Activated naive CD4-positive, alpha-beta T cell treated with anti-CD3 and anti-CD28 coated beads, Interleukin-2, amount 10 ng/mL, durations not matched to agents 7 days and 5 days (primary cell): ENCODE measurements around the gene MSMB.
"Not testable (repeated sequence)": the region's sequence is repeated elsewhere in the genome, so short reads cannot be mapped to it uniquely, and the experiment has no call there.

ENCODE experiments used
- CTCF ChIA-PET: fragments of 350-600 bp; sonication (Branson Sonifier 250); formaldehyde crosslinking; loops from one replicate; lab custom pipeline; 2021; ENCODE audit warnings: antibody characterized with exemption; lab: Charles Lee
- DNase-seq: peaks from one replicate; pipeline ENCODE4 v3.0.0-alpha.2; 2020
- H3K27ac Mint-ChIP-seq: one replicate; pipeline ENCODE4 v1.8.0; 2021; ENCODE audit warnings: mild to moderate bottlenecking, moderate library complexity, mixed read lengths
- H3K27me3 Mint-ChIP-seq: one replicate; pipeline ENCODE4 v1.8.0; 2021; ENCODE audit warnings: mild to moderate bottlenecking, mixed read lengths
- H3K36me3 Mint-ChIP-seq: one replicate; pipeline ENCODE4 v1.8.0; 2021; ENCODE audit warnings: mixed read lengths
- H3K4me1 Mint-ChIP-seq: one replicate; pipeline ENCODE4 v1.8.0; 2021; ENCODE audit warnings: mixed read lengths
- H3K4me3 Mint-ChIP-seq: one replicate; pipeline ENCODE4 v1.8.0; 2021; ENCODE audit warnings: mild to moderate bottlenecking, moderate library complexity, mixed read lengths
- H3K9me3 Mint-ChIP-seq: one replicate; pipeline ENCODE4 v1.8.0; 2021; ENCODE audit warnings: mixed read lengths

Gene MSMB

GRCh38 chr10:46077731-46078413 is 31.8 kb upstream of the MSMB start:
- H3K27me3 Mint-ChIP-seq = peaks cover 11% of the 10 kb centered on the region
- CTCF ChIA-PET = interaction anchor here (1.0 kb wide), 1 partner anchor 18 kb away, joined by 3 read pairs; no protein-coding TSS in a partner anchor
- DNase-seq = no peak
- no peak overlapping the region for H3K4me3 Mint-ChIP-seq
- peaks cover 13% of the 10 kb centered on the region for H3K4me1 Mint-ChIP-seq
- no peak overlapping the region for H3K27ac Mint-ChIP-seq
- no peaks in the 10 kb centered on the region for H3K36me3 Mint-ChIP-seq
- no peaks in the 10 kb centered on the region for H3K9me3 Mint-ChIP-seq

- H3K27me3 Mint-ChIP-seq = peaks cover 6% of the 10 kb centered on the region
- no peaks in the 10 kb centered on the region for H3K9me3 Mint-ChIP-seq
- no peak overlapping the region for H3K4me3 Mint-ChIP-seq
- H3K36me3 Mint-ChIP-seq = no peaks in the 10 kb centered on the region
- CTCF ChIA-PET = interaction anchor here (1.0 kb wide), 1 partner anchor 18 kb away, joined by 3 read pairs; no protein-coding TSS in a partner anchor
- no peak overlapping the region for H3K27ac Mint-ChIP-seq
- DNase-seq = no peak
- peaks cover 13% of the 10 kb centered on the region for H3K4me1 Mint-ChIP-seq
Observed at GRCh38 chr10:46077141-46077554, 31.1 kb upstream of the MSMB start.

- no peak overlapping the region for H3K27ac Mint-ChIP-seq
Observed at GRCh38 chr10:46075869-46076268, 29.8 kb upstream of the MSMB start.

GRCh38 chr10:46074196-46074946 is 28.3 kb upstream of the MSMB start:
- Mint-ChIP-seq H3K9me3 (no peaks in the 10 kb centered on the region), H3K4me1 (peaks cover 18% of the 10 kb centered on the region), H3K27me3 (peaks cover 12% of the 10 kb centered on the region), H3K27ac (no peak overlapping the region), H3K4me3 (no peak overlapping the region), H3K36me3 (no peaks in the 10 kb centered on the region)
- CTCF ChIA-PET = no interaction called here
- no peak for DNase-seq

More at GRCh38 chr10:46075869-46076268, 29.8 kb upstream of the MSMB start:
- Mint-ChIP-seq H3K36me3 (no peaks in the 10 kb centered on the region), H3K4me1 (peaks cover 13% of the 10 kb centered on the region), H3K9me3 (no peaks in the 10 kb centered on the region), H3K27me3 (peaks cover 6% of the 10 kb centered on the region), H3K4me3 (no peak overlapping the region)
- CTCF ChIA-PET = no interaction called here
- DNase-seq = no peak

GRCh38 chr10:46073564-46073963 is 27.5 kb upstream of the MSMB start:
- DNase-seq = no peak
- no peaks in the 10 kb centered on the region for H3K36me3 Mint-ChIP-seq
- peaks cover 18% of the 10 kb centered on the region for H3K4me1 Mint-ChIP-seq
- CTCF ChIA-PET = no interaction called here
- no peaks in the 10 kb centered on the region for H3K9me3 Mint-ChIP-seq
- H3K27me3 Mint-ChIP-seq = peaks cover 6% of the 10 kb centered on the region
- H3K4me3 Mint-ChIP-seq = no peak overlapping the region
- no peak overlapping the region for H3K27ac Mint-ChIP-seq

- no peaks in the 10 kb centered on the region for H3K9me3 Mint-ChIP-seq
- H3K27ac Mint-ChIP-seq = no peak overlapping the region
- peaks cover 5% of the 10 kb centered on the region for H3K4me1 Mint-ChIP-seq
- peaks cover 8% of the 10 kb centered on the region for H3K27me3 Mint-ChIP-seq
- CTCF ChIA-PET = no interaction called here
- DNase-seq = no peak
- no peak overlapping the region for H3K4me3 Mint-ChIP-seq
- no peaks in the 10 kb centered on the region for H3K36me3 Mint-ChIP-seq
Observed at GRCh38 chr10:46070749-46071148, 24.7 kb upstream of the MSMB start.

GRCh38 chr10:46069771-46070463 is 23.8 kb upstream of the MSMB start:
- H3K4me3 Mint-ChIP-seq = no peak overlapping the region
- no peaks in the 10 kb centered on the region for H3K9me3 Mint-ChIP-seq
- H3K36me3 Mint-ChIP-seq = no peaks in the 10 kb centered on the region
- CTCF ChIA-PET = no interaction called here
- no peak for DNase-seq
- H3K27ac Mint-ChIP-seq = no peak overlapping the region
- H3K27me3 Mint-ChIP-seq = peaks cover 12% of the 10 kb centered on the region
- H3K4me1 Mint-ChIP-seq = peaks cover 5% of the 10 kb centered on the region

- Mint-ChIP-seq H3K27me3 (peaks cover 12% of the 10 kb centered on the region), H3K27ac (no peak overlapping the region), H3K9me3 (no peaks in the 10 kb centered on the region), H3K4me1 (peaks cover 5% of the 10 kb centered on the region), H3K36me3 (no peaks in the 10 kb centered on the region), H3K4me3 (no peak overlapping the region)
- DNase-seq = no peak
- CTCF ChIA-PET = no interaction called here
Observed at GRCh38 chr10:46068905-46069304, 22.8 kb upstream of the MSMB start.

- no peaks in the 10 kb centered on the region for H3K9me3 Mint-ChIP-seq
- no peak overlapping the region for H3K27ac Mint-ChIP-seq
- CTCF ChIA-PET = no interaction called here
- H3K36me3 Mint-ChIP-seq = no peaks in the 10 kb centered on the region
- DNase-seq = no peak
- H3K4me1 Mint-ChIP-seq = peaks cover 5% of the 10 kb centered on the region
- no peak overlapping the region for H3K4me3 Mint-ChIP-seq
- H3K27me3 Mint-ChIP-seq = peaks cover 15% of the 10 kb centered on the region
Observed at GRCh38 chr10:46068117-46068516, 22.0 kb upstream of the MSMB start.

- Mint-ChIP-seq H3K4me1 (no peaks in the 10 kb centered on the region), H3K9me3 (no peaks in the 10 kb centered on the region), H3K4me3 (no peak overlapping the region), H3K27ac (no peak overlapping the region), H3K36me3 (no peaks in the 10 kb centered on the region), H3K27me3 (peaks cover 20% of the 10 kb centered on the region)
- no peak for DNase-seq
- CTCF ChIA-PET = no interaction called here
Observed at GRCh38 chr10:46064269-46064817, 18.3 kb upstream of the MSMB start.

GRCh38 chr10:46062723-46063428 is 16.8 kb upstream of the MSMB start:
- no peak for DNase-seq
- no peaks in the 10 kb centered on the region for H3K4me1 Mint-ChIP-seq
- CTCF ChIA-PET = no interaction called here
- peaks cover 20% of the 10 kb centered on the region for H3K27me3 Mint-ChIP-seq
- H3K27ac Mint-ChIP-seq = no peak overlapping the region
- no peaks in the 10 kb centered on the region for H3K36me3 Mint-ChIP-seq
- H3K4me3 Mint-ChIP-seq = no peak overlapping the region
- H3K9me3 Mint-ChIP-seq = no peaks in the 10 kb centered on the region

GRCh38 chr10:46060706-46061105 is 14.6 kb upstream of the MSMB start:
- CTCF ChIA-PET = no interaction called here
- Mint-ChIP-seq H3K4me1 (no peaks in the 10 kb centered on the region), H3K27ac (no peak overlapping the region), H3K27me3 (peaks cover 22% of the 10 kb centered on the region), H3K9me3 (peaks cover 8% of the 10 kb centered on the region), H3K4me3 (no peak overlapping the region), H3K36me3 (peaks cover 2% of the 10 kb centered on the region)
- DNase-seq = no peak

- peaks cover 14% of the 10 kb centered on the region for H3K27me3 Mint-ChIP-seq
- DNase-seq, H3K4me1 Mint-ChIP-seq, H3K27ac Mint-ChIP-seq, H3K36me3 Mint-ChIP-seq, H3K4me3 Mint-ChIP-seq, H3K9me3 Mint-ChIP-seq, CTCF ChIA-PET: not testable (repeated sequence)
Observed at GRCh38 chr10:46057927-46058326, 11.9 kb upstream of the MSMB start.

GRCh38 chr10:46057038-46057437 is 11.0 kb upstream of the MSMB start:
- DNase-seq = no peak
- CTCF ChIA-PET = no interaction called here
- no peaks in the 10 kb centered on the region for H3K4me1 Mint-ChIP-seq
- H3K9me3 Mint-ChIP-seq = peaks cover 8% of the 10 kb centered on the region
- H3K36me3 Mint-ChIP-seq = peaks cover 2% of the 10 kb centered on the region
- H3K27ac Mint-ChIP-seq = no peak overlapping the region
- H3K4me3 Mint-ChIP-seq = no peak overlapping the region
- peaks cover 22% of the 10 kb centered on the region for H3K27me3 Mint-ChIP-seq
